Uterus (tissue), 4 donors: ENCODE measurements around the gene LHPP. TPM values are rescaled to one million over a fixed set of nuclear protein-coding genes. Genes with fewer than 3 reads are reported as not detected.

ENCODE experiments used
- DNase-seq, 2 donors: peaks; one replicate each; pipeline ENCODE4 v3.0.0-alpha.2; 2019 to 2020
- H3K27ac ChIP-seq, 2 donors: fragments of 200-600 bp; sonication (generic); 1 replicate in 1 of 2; 2 replicates in 1 of 2; pipeline ENCODE4 v1.5.1; 2016 to 2018
- H3K27me3 ChIP-seq, 2 donors: fragments of 200-600 bp; sonication (generic); one replicate each; pipeline ENCODE4 v1.5.1; 2018 to 2019; ENCODE audit warnings: control low read depth in 1 of 2
- H3K36me3 ChIP-seq, 2 donors: fragments of 200-600 bp; sonication (generic); one replicate each; pipeline ENCODE4 v1.5.1; 2019; ENCODE audit warnings: control low read depth in 1 of 2
- H3K4me1 ChIP-seq, 2 donors: fragments of 200-600 bp; sonication (generic); one replicate each; pipeline ENCODE4 v1.5.1; 2018 to 2019; ENCODE audit warnings: control low read depth in 1 of 2
- H3K4me3 ChIP-seq, 2 donors: fragments of 200-600 bp; sonication (generic); 1 replicate in 1 of 2; 2 replicates in 1 of 2; pipeline ENCODE4 v1.5.1; 2018 to 2019; ENCODE audit warnings: mild to moderate bottlenecking in 1 of 2
- H3K9me3 ChIP-seq, 2 donors: fragments of 200-600 bp; sonication (generic); one replicate each; pipeline ENCODE4 v1.5.1; 2019; ENCODE audit warnings: control low read depth in 1 of 2
- POLR2A ChIP-seq, 2 donors: fragments of 450-650 bp; IDR thresholded peaks; one replicate each; pipeline ENCODE4 v1.6.1; 2016; ENCODE audit warnings: antibody characterized with exemption in 2 of 2, mild to moderate bottlenecking in 1 of 2, moderate library complexity in 1 of 2
- intact Hi-C: fragments of 100-400 bp; cut with DNase I; formaldehyde crosslinking; loops from one replicate; pipeline ENCODE4 v1.15.1; 2023; ENCODE audit warnings: low total_unique reads
- total RNA-seq, 4 donors: library from RNA; depleted of rRNA in 3 of 4; stranded (reverse); fragments of >200 nt in 3 of 4; gene quantifications; one replicate each; pipeline versions ENCODE4 v1.1.0 to v1.2.4, GENCODE V29; 2014 to 2023
- TF ChIP-seq, protein P1 (sequence below), 4 experiments: fragments of 200-600 bp in 2 of 4; fragments of 450-650 bp in 2 of 4; sonication (generic) in 2 of 4; IDR thresholded peaks; one replicate each; pipeline ENCODE4 v1.5.1; 2016 to 2019; ENCODE audit warnings: antibody characterized with exemption in 4 of 4, mild to moderate bottlenecking in 2 of 4, moderate library complexity in 1 of 4
- donor health status: DM: yes; HTN: yes; CAD: no.

LHPP gene
- total RNA-seq, 4 donors from 2014 or later: 0.51 to 23.2 (median 15.3) TPM; not detected in 1

- TF ChIP-seq, protein P1, sequence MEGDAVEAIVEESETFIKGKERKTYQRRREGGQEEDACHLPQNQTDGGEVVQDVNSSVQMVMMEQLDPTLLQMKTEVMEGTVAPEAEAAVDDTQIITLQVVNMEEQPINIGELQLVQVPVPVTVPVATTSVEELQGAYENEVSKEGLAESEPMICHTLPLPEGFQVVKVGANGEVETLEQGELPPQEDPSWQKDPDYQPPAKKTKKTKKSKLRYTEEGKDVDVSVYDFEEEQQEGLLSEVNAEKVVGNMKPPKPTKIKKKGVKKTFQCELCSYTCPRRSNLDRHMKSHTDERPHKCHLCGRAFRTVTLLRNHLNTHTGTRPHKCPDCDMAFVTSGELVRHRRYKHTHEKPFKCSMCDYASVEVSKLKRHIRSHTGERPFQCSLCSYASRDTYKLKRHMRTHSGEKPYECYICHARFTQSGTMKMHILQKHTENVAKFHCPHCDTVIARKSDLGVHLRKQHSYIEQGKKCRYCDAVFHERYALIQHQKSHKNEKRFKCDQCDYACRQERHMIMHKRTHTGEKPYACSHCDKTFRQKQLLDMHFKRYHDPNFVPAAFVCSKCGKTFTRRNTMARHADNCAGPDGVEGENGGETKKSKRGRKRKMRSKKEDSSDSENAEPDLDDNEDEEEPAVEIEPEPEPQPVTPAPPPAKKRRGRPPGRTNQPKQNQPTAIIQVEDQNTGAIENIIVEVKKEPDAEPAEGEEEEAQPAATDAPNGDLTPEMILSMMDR (IDR thresholded peaks at IDR 0.05): no peak
- no peak for TF ChIP-seq POLR2A (IDR thresholded peaks at IDR 0.05)
- Histone ChIP-seq H3K9me3 (no peaks in the 10 kb centered on the region), H3K27ac (no peak overlapping the region), H3K4me1 (peaks cover 0 to 18% of the 10 kb centered on the region in 2 donors), H3K36me3 (no peaks in the 10 kb centered on the region), H3K4me3 (no peak overlapping the region), H3K27me3 (peaks cover 4 to 36% of the 10 kb centered on the region in 2 donors)
- intact Hi-C loops: no loop called here
- DNase-seq: no peak
These were observed 12.2 kb upstream of the LHPP start for GRCh38 chr10:124449170-124450011.

DNA sequence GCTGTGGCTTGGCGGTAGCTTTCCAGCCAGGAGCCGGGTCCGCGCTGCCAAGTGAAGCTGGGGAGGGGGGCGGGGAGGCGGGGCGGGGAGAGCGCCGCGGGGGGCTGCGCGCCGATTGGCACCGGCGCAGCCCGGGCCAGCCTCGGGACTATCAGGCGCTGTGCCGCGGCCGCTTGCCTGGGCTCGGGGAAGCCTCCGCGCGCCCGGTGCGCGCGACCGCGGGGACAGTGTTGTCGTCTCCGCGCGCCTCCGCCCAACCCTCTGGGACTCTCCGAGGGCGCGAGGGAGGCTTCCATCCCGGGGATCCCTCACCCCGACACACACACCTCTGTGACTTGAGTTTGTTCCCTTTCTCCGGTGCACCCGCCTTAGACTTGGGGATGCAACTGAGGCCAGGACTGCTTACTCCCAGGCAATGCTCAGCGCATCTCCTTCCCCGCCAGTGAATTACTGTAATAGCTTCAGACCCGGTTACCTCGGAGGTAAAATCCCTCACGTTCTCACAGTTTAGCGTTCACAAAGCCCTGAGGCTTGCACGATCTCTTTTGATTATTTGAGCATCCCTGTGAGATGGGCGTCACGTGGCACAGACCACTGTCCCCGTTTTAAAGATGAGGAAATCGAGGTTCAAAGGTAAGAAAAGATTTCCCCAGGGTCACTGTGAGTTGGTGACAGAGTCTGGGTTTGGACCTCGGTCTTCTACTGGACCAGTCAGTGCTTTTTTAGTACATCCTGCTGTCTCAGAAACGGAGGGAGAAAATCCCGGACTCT, 11.4 kb upstream of the LHPP start, which contains the start of gene NKX1-2:
NKX1-2 (minus strand) TSS at position 24 of the 771 bp plus-strand sequence. CDS start 92 bp downstream, outside the sequence.
- no peak within 1 kb of the TSS for H3K4me3 ChIP-seq

GRCh38 chr10:124450783-124451057, 10.9 kb upstream of the LHPP start:
- Histone ChIP-seq H3K4me1 (peaks cover 0 to 18% of the 10 kb centered on the region in 2 donors), H3K27me3 (peaks cover 4 to 36% of the 10 kb centered on the region in 2 donors), H3K36me3 (no peaks in the 10 kb centered on the region), H3K9me3 (no peaks in the 10 kb centered on the region), H3K4me3 (no peak overlapping the region), H3K27ac (no peak overlapping the region)
- intact Hi-C loops: no loop called here
- DNase-seq: no peak
- TF ChIP-seq, protein P1 (IDR thresholded peaks at IDR 0.05): no peak
- no peak for TF ChIP-seq POLR2A (IDR thresholded peaks at IDR 0.05)

More for the DNA sequence above, 11.4 kb upstream of the LHPP start, which contains the start of gene NKX1-2:
- DNase-seq: no peak
- H3K9me3 ChIP-seq: no peaks in the 10 kb centered on the region
- H3K4me1 ChIP-seq: peaks cover 0 to 18% of the 10 kb centered on the region in 2 donors
- H3K27ac ChIP-seq: no peak within 1 kb of the TSS
- TF ChIP-seq, protein P1 (IDR thresholded peaks at IDR 0.05): no peak
- TF ChIP-seq POLR2A (IDR thresholded peaks at IDR 0.05): no peak
- no peaks in the 10 kb centered on the region for H3K36me3 ChIP-seq
- intact Hi-C loops: no loop called here
- H3K27me3 ChIP-seq: peaks cover 4 to 36% of the 10 kb centered on the region in 2 donors

GRCh38 chr10:124451276-124451675, 10.3 kb upstream of the LHPP start:
- Histone ChIP-seq H3K9me3 (no peaks in the 10 kb centered on the region), H3K4me3 (no peak overlapping the region), H3K36me3 (no peaks in the 10 kb centered on the region), H3K4me1 (peaks cover 0 to 18% of the 10 kb centered on the region in 2 donors), H3K27me3 (peaks cover 4 to 36% of the 10 kb centered on the region in 2 donors), H3K27ac (no peak overlapping the region)
- TF ChIP-seq, protein P1 (IDR thresholded peaks at IDR 0.05): no peak
- no peak for TF ChIP-seq POLR2A (IDR thresholded peaks at IDR 0.05)
- intact Hi-C loops: no loop called here
- DNase-seq: no peak
